K562 (cell line): Measurements from ENCODE around the gene KPNA3. TPM values are rescaled to one million over a fixed set of nuclear protein-coding genes. Genes with fewer than 3 reads are reported as not detected.

Experiments used
- ATAC-seq: fragments of 200-7000 bp; cut with Tn5 transposase; 3 replicates; pipeline ENCODE4 v1.9.1; 2020; ENCODE audit warnings: moderate library complexity
- BruUV-seq: library from RNA; stranded (reverse); fragments of 400-500 nt; replicated peaks from 2 replicates; lab custom pipeline; 2021; lab: Mats Ljungman, UMichigan
- CTCF ChIA-PET: fragments of 300-600 bp; formaldehyde crosslinking; extraction: SDS; loops from one replicate; lab custom pipeline; 2021; ENCODE audit warnings: low intra/inter-chr PET ratio; lab: Yijun Ruan, JAX
- POLR2A ChIA-PET: fragments of 300-600, 350-650 bp; sonication (Branson Sonifier 250); formaldehyde crosslinking; extraction: SDS; loops from one replicate; lab custom pipeline; 2021; ENCODE audit warnings: antibody characterized with exemption, inconsistent platforms; lab: Yijun Ruan, JAX
- DNase-seq, 4 experiments: peaks; one replicate each; pipeline versions ENCODE4 v3.0.0 to v3.0.0-alpha.2; 2011 to 2018; ENCODE audit warnings: low spot score in 3 of 4, mixed read lengths in 3 of 4; ENCODE audit errors: extremely low read depth in 1 of 4
- FAIRE-seq: peaks from 2 replicates; lab custom pipeline; 2011; peaks lifted over from hg19 to GRCh38; lab: Jason Lieb, UNC
- H2AFZ ChIP-seq: 2 replicates; pipeline ENCODE4 v1.6.0; 2011; ENCODE audit warnings: low read depth, low read length, control low read depth, inconsistent platforms
- H3K27ac ChIP-seq: fragments of 200-600 bp; 3 replicates; pipeline ENCODE4 v1.8.0; 2011; ENCODE audit warnings: low read depth, mild to moderate bottlenecking, control low read depth, inconsistent platforms, low read length, moderate library complexity, mixed read lengths; ENCODE audit errors: extremely low read depth
- H3K27me3 ChIP-seq, 2 experiments: fragments of 300-600 bp in 1 of 2; 2 replicates in 1 of 2; 3 replicates in 1 of 2; pipeline versions ENCODE4 v1.6.0 to v1.8.0; 2011; ENCODE audit warnings: inconsistent platforms in 2 of 2, low read length in 2 of 2, mild to moderate bottlenecking in 1 of 2, mixed read lengths in 1 of 2, moderate library complexity in 1 of 2; ENCODE audit not compliant: control insufficient read depth in 2 of 2, insufficient read depth in 2 of 2
- H3K36me3 ChIP-seq: fragments of 300-600 bp; 3 replicates; pipeline ENCODE4 v1.8.0; 2011; ENCODE audit warnings: mild to moderate bottlenecking, low read length, inconsistent platforms; ENCODE audit not compliant: control insufficient read depth, insufficient read depth
- H3K4me1 ChIP-seq, 2 experiments: fragments of 200-600 bp in 1 of 2; replicated peaks in 1 of 2; 2 replicates in 1 of 2; 3 replicates in 1 of 2; pipeline versions ENCODE4 v1.5.1 to v1.8.0; 2011; ENCODE audit warnings: inconsistent platforms in 2 of 2, low read length in 2 of 2, mild to moderate bottlenecking in 1 of 2, mixed read lengths in 1 of 2, moderate library complexity in 1 of 2; ENCODE audit not compliant: control insufficient read depth in 2 of 2, insufficient read depth in 2 of 2
- H3K4me2 ChIP-seq: 2 replicates; pipeline ENCODE4 v1.6.1; 2011; ENCODE audit warnings: low read length, control low read depth, inconsistent platforms, mixed read lengths; ENCODE audit not compliant: insufficient read depth
- H3K4me3 ChIP-seq: fragments of 200-600 bp; sonication (generic), shearing (Covaris generic); 2 replicates; pipeline ENCODE4 v1.5.1; 2016; ENCODE audit warnings: control low read depth, inconsistent platforms
- H3K79me2 ChIP-seq: fragments of 200-600 bp; 3 replicates; pipeline ENCODE4 v1.8.0; 2011; ENCODE audit warnings: low read length, inconsistent platforms; ENCODE audit not compliant: control insufficient read depth, insufficient read depth
- H3K9ac ChIP-seq, 2 experiments: 2 replicates each; pipeline versions ENCODE4 v1.6.0 to v1.6.1; 2011; ENCODE audit warnings: low read depth in 2 of 2, low read length in 2 of 2, control low read depth in 1 of 2, inconsistent platforms in 1 of 2, mild to moderate bottlenecking in 1 of 2, mixed read lengths in 1 of 2; ENCODE audit not compliant: insufficient read depth in 1 of 2
- H3K9me1 ChIP-seq: one replicate; pipeline ENCODE4 v1.6.0; 2011; ENCODE audit warnings: inconsistent platforms, mild to moderate bottlenecking, low read length, moderate library complexity; ENCODE audit not compliant: control insufficient read depth, insufficient read depth
- H3K9me3 ChIP-seq: replicated peaks from 2 replicates; pipeline ENCODE4 v1.5.1; 2011; ENCODE audit warnings: low read depth, low read length, inconsistent platforms; ENCODE audit not compliant: control insufficient read depth, insufficient read depth
- H4K20me1 ChIP-seq: replicated peaks from 2 replicates; pipeline ENCODE4 v1.6.1; 2011; ENCODE audit warnings: low read length, inconsistent platforms, mixed read lengths; ENCODE audit not compliant: control insufficient read depth, insufficient read depth
- POLR2G ChIP-seq: fragments of 200-400 bp; formaldehyde crosslinking; IDR thresholded peaks from 2 replicates; pipeline ENCODE4 v1.6.1; 2017; ENCODE audit warnings: low read depth, mild to moderate bottlenecking, antibody characterized with exemption, low read length, moderate library complexity
- PURB ChIP-seq: sonication (generic); formaldehyde crosslinking; IDR thresholded peaks from 2 replicates; pipeline ENCODE4 v1.9.0; 2021; ENCODE audit warnings: low read depth, mild to moderate bottlenecking, missing genetic modification reagents
- RBM22 ChIP-seq: fragments of 200-400 bp; formaldehyde crosslinking; IDR thresholded peaks from 2 replicates; pipeline ENCODE4 v1.6.1; 2018; ENCODE audit warnings: low read length, low read depth; ENCODE audit not compliant: poor library complexity, severe bottlenecking
- YY1 ChIP-seq, 3 experiments: IDR thresholded peaks; 2 replicates each; pipeline ENCODE4 v1.6.1; 2011; ENCODE audit warnings: low read length in 2 of 3, mild to moderate bottlenecking in 2 of 3, moderate library complexity in 2 of 3, borderline replicate concordance in 1 of 3, control low read depth in 1 of 3, low read depth in 1 of 3; ENCODE audit not compliant: insufficient read depth in 3 of 3, insufficient replicate concordance in 2 of 3, control insufficient read depth in 1 of 3, insufficient read length in 1 of 3; ENCODE audit errors: extremely low read depth in 1 of 3
- WGBS: fragments of 100-300 bp; shearing (Covaris generic); methylation state at CpG from one replicate; pipeline ENCODE4 v1.1.6; 2016; ENCODE audit warnings: low coverage, mixed read lengths; ENCODE audit not compliant: insufficient coverage; ENCODE audit errors: missing lambda C conversion rate; 5-methylcytosine and 5-hydroxymethylcytosine counted together
- in situ Hi-C: fragments of 300-500 bp; cut with MboI; formaldehyde crosslinking; loops from 4 replicates; pipeline ENCODE4 v1.15.0; 2018; ENCODE audit warnings: inconsistent platforms, mixed read lengths
- intact Hi-C: fragments of 100-400 bp; cut with micrococcal nuclease; formaldehyde crosslinking; loops from 2 replicates; pipeline ENCODE4 v1.14.2; 2022
- polyA plus RNA-seq, 8 experiments: library from polyadenylated mRNA; depleted of rRNA in 4 of 8; stranded (reverse) in 5 of 8; unstranded in 3 of 8; fragments of >200 nt; fragmentation: Nextera tagmentation in 2 of 8; fragmentation: Illumina TruSeq in 1 of 8; extraction: Ambion mirVana in 2 of 8; extraction: Trizol in 1 of 8; gene quantifications; 2 replicates each; pipeline versions ENCODE4 v1.2.1 to v1.2.3, GENCODE V29; 2011 to 2014; ENCODE audit warnings: inconsistent platforms in 1 of 8, missing spikeins in 1 of 8
- total RNA-seq, 7 experiments: library from RNA; depleted of rRNA in 6 of 7; stranded (reverse); fragments of >200 nt in 6 of 7; fragmentation: Illumina TruSeq in 2 of 7; extraction: Trizol in 2 of 7; gene quantifications; 2 replicates each; pipeline versions ENCODE4 v1.2.1 to v1.2.3, GENCODE V29; 2011 to 2021; ENCODE audit warnings: low replicate concordance in 1 of 7
- TF ChIP-seq, protein P1 (sequence below), 2 experiments: fragments of 450-650 bp in 1 of 2; sonication (generic) in 1 of 2; formaldehyde crosslinking; conservative IDR thresholded peaks; 2 replicates each; pipeline versions ENCODE4 v1.4.0 to v1.8.1; 2020 to 2022; ENCODE audit warnings: mild to moderate bottlenecking in 1 of 2, missing genetic modification reagents in 1 of 2
- TF ChIP-seq, protein P2 (sequence below): fragments of 450-650 bp; IDR thresholded peaks from one replicate; pipeline ENCODE4 v1.6.1; 2018; ENCODE audit warnings: mild to moderate bottlenecking, moderate library complexity; ENCODE audit not compliant: partially characterized antibody

KPNA3 gene
- total and polyA plus RNA-seq, 9 of the 15 experiments (the other 6 are each of a cell fraction or from before 2014, with no cell fraction given): 8.5 to 23.4 (median 15.7) TPM

DNA sequence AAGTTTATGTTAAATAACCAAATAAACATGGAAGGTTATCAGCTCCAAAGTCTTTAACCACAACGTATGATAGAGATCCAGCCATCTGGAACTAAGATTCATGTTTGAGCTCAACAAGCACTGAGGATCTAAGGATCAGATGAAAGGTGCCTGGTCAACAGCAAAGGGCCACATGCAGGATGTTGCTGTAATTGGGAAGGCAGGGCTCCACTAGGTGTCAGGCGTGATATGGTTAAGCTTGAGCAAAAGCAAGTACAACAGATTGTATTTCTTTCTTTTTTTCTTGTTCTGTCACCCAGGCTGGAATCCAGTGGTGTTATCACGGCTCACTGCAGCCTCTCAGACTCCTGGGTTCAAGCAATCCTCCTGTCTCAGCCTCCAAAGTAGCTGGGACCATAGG, 113.2 kb downstream of the KPNA3 start:
- H3K9me3 ChIP-seq: no peaks in the 10 kb centered on the region
- H3K27me3 ChIP-seq: no peaks in the 10 kb centered on the region
- TF ChIP-seq YY1 (IDR thresholded peaks at IDR 0.05; ENCODE audit: borderline replicate concordance in 1 of 3, control insufficient read depth in 1 of 3, extremely low read depth in 1 of 3, insufficient read depth in 3 of 3, insufficient read length in 1 of 3, insufficient replicate concordance in 2 of 3, low read depth in 1 of 3, low read length in 2 of 3): no peak
- TF ChIP-seq RBM22: no peak
- TF ChIP-seq, all 486 proteins: peak for 0
- ChIA-PET POLR2A (interaction anchor here (0.6 kb wide), 1 partner anchor 114 kb away, joined by 3 read pairs; no protein-coding TSS in a partner anchor), CTCF (no interaction called here)
- in situ Hi-C loops (no loop called here), intact Hi-C loops (no loop called here)
- no peak overlapping the region for H3K9ac ChIP-seq
- peaks cover 25% of the 10 kb centered on the region; the same call in 1 of the 3 replicates for H3K36me3 ChIP-seq
- no peak for ATAC-seq
- no peak overlapping the region for H3K4me2 ChIP-seq
- no peak overlapping the region for H3K4me3 ChIP-seq
- no peak overlapping the region for H3K27ac ChIP-seq
- no peaks in the 10 kb centered on the region for H3K4me1 ChIP-seq
- no peak for FAIRE-seq
- no TSS peak for BruUV-seq
- no peak overlapping the region for H2AFZ ChIP-seq
- peaks cover 24% of the 10 kb centered on the region for H3K79me2 ChIP-seq
- H4K20me1 ChIP-seq: no peaks in the 10 kb centered on the region
- H3K9me1 ChIP-seq: no peaks in the 10 kb centered on the region
- WGBS: 78% methylated on average over 3 of the region's 3 CpGs
- peak in 1 of 4 experiments; percentile 8 for DNase-seq

DNA sequence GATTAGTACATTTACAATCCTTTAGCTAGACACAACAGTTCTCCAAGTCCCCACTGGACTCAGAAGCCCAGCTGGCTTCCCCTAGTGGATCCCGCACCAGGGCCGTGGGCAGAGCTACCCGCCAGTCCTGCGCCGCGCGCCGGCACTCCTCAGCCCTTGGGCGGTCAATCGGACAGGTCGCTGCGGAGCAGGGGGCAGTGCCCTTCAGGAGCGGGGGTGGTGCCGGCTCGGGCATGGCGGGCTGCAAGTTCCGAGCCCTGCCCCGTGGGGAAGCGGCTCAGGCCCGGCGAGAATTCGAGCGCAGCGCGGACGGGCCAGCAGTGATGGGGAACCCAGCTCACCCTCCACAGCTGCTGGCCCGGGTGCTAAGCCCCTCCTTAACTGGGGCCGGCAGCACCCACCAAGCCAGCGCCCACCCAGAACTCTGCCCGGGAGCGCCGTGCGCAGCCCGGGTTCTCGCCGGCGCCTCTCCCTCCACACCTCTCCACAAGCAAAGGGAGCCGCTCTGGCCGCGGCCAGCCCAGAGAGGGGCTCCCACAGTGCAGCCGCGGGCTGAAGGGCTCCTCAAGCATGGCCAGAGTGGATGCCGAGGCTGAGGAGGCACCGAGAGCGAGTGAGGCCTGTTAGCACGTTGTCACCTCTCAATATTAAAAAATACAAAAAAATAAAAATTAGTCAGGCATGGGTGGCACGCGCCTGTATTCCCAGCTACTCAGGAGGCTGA, 114.1 kb downstream of the KPNA3 start:
- no peak for DNase-seq
- POLR2A ChIA-PET: interaction anchor here (0.6 to 0.9 kb wide), 2 partner anchors 13 to 115 kb away, joined by 3 to 4 read pairs; partner anchors contain the start of gene EBPL
- in situ Hi-C loops (no loop called here), intact Hi-C loops (no loop called here)
- Histone ChIP-seq H3K9me1 (no peaks in the 10 kb centered on the region), H3K79me2 (peaks cover 20% of the 10 kb centered on the region), H3K4me1 (no peaks in the 10 kb centered on the region), H3K36me3 (peaks cover 25% of the 10 kb centered on the region; the same call in 1 of the 3 replicates), H4K20me1 (no peaks in the 10 kb centered on the region), H3K27ac (no peak overlapping the region), H2AFZ (no peak overlapping the region), H3K4me2 (no peak overlapping the region), H3K4me3 (no peak overlapping the region), H3K9me3 (no peaks in the 10 kb centered on the region), H3K9ac (no peak overlapping the region), H3K27me3 (no peaks in the 10 kb centered on the region)
- CTCF ChIA-PET: no interaction called here
- FAIRE-seq: no peak
- 85% methylated on average over 4 of the region's 48 CpGs for WGBS
- no peak for ATAC-seq
- BruUV-seq: no TSS peak
- TF ChIP-seq, protein P1, sequence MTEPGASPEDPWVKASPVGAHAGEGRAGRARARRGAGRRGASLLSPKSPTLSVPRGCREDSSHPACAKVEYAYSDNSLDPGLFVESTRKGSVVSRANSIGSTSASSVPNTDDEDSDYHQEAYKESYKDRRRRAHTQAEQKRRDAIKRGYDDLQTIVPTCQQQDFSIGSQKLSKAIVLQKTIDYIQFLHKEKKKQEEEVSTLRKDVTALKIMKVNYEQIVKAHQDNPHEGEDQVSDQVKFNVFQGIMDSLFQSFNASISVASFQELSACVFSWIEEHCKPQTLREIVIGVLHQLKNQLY (CRISPR knock-in tag; conservative IDR thresholded peaks at IDR 0.05): no peak
- TF ChIP-seq PURB (CRISPR knock-in tag): no peak
- TF ChIP-seq POLR2G: 0 out of 2 replicates have a peak, but pooled peaks have one; percentile 18
- TF ChIP-seq, protein P2, sequence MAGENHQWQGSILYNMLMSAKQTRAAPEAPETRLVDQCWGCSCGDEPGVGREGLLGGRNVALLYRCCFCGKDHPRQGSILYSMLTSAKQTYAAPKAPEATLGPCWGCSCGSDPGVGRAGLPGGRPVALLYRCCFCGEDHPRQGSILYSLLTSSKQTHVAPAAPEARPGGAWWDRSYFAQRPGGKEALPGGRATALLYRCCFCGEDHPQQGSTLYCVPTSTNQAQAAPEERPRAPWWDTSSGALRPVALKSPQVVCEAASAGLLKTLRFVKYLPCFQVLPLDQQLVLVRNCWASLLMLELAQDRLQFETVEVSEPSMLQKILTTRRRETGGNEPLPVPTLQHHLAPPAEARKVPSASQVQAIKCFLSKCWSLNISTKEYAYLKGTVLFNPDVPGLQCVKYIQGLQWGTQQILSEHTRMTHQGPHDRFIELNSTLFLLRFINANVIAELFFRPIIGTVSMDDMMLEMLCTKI: no peak
